Activated T-cell treated with anti-CD3 and anti-CD28 coated beads, Interleukin-2, amount 50 U/mL, for 4 hours (primary cell): ENCODE data around the gene KRT26. TPM values are rescaled to one million over a fixed set of nuclear protein-coding genes. Genes with fewer than 3 reads are reported as not detected.

Source experiments
- ATAC-seq, 2 donors: fragments of 200-7000 bp; cut with Tn5 transposase; one replicate each; pipeline ENCODE4 v1.10.0; 2021
- DNase-seq: peaks from one replicate; pipeline ENCODE4 v3.0.0-alpha.2; 2020
- H3K27me3 Mint-ChIP-seq: one replicate; pipeline ENCODE4 v1.8.0; 2021; ENCODE audit warnings: low read depth, mixed read lengths
- H3K36me3 Mint-ChIP-seq: one replicate; pipeline ENCODE4 v1.8.0; 2022; ENCODE audit warnings: mixed read lengths; ENCODE audit not compliant: insufficient read depth
- H3K4me1 Mint-ChIP-seq: one replicate; pipeline ENCODE4 v1.8.0; 2021; ENCODE audit warnings: low read depth, mixed read lengths
- H3K4me3 Mint-ChIP-seq: one replicate; pipeline ENCODE4 v1.8.0; 2021; ENCODE audit warnings: mild to moderate bottlenecking, moderate library complexity, mixed read lengths
- H3K9me3 Mint-ChIP-seq: one replicate; pipeline ENCODE4 v1.8.0; 2021; ENCODE audit warnings: mixed read lengths
- total RNA-seq, 3 donors: library from RNA; stranded (reverse); gene quantifications; one replicate each; pipeline ENCODE4 v1.2.1, GENCODE V29; 2021

Gene KRT26
- total RNA-seq, 3 donors from 2014 or later, result not detected

GRCh38 chr17:40806131-40806530, 34.1 kb upstream of the KRT26 start:
- peaks cover 59% of the 10 kb centered on the region for H3K27me3 Mint-ChIP-seq
- peaks cover 3% of the 10 kb centered on the region for H3K4me1 Mint-ChIP-seq
- H3K36me3 Mint-ChIP-seq, result no peaks in the 10 kb centered on the region
- no peak overlapping the region for H3K4me3 Mint-ChIP-seq
- H3K9me3 Mint-ChIP-seq, result no peaks in the 10 kb centered on the region
- ATAC-seq, result no peak
- no peak for DNase-seq

- no peak overlapping the region for H3K4me3 Mint-ChIP-seq
- peaks cover 49% of the 10 kb centered on the region for H3K27me3 Mint-ChIP-seq
- ATAC-seq, result peak; percentile 89 to 96
- H3K9me3 Mint-ChIP-seq, result no peaks in the 10 kb centered on the region
- H3K4me1 Mint-ChIP-seq, result peaks cover 3% of the 10 kb centered on the region
- DNase-seq, result peak; percentile 70
- no peaks in the 10 kb centered on the region for H3K36me3 Mint-ChIP-seq
These were observed 31.6 kb upstream of the KRT26 start for GRCh38 chr17:40803617-40804082.

- Mint-ChIP-seq H3K4me1 (peaks cover 3% of the 10 kb centered on the region), H3K27me3 (peaks cover 40% of the 10 kb centered on the region), H3K36me3 (no peaks in the 10 kb centered on the region), H3K4me3 (no peak overlapping the region), H3K9me3 (no peaks in the 10 kb centered on the region)
- no peak for ATAC-seq
- no peak for DNase-seq
These were observed 29.2 kb upstream of the KRT26 start for GRCh38 chr17:40801157-40801556.

GRCh38 chr17:40800381-40800780, 28.4 kb upstream of the KRT26 start:
- H3K36me3 Mint-ChIP-seq, result no peaks in the 10 kb centered on the region
- H3K4me3 Mint-ChIP-seq, result no peak overlapping the region
- DNase-seq, result no peak
- H3K4me1 Mint-ChIP-seq, result peaks cover 3% of the 10 kb centered on the region
- no peaks in the 10 kb centered on the region for H3K9me3 Mint-ChIP-seq
- ATAC-seq, result no peak
- peaks cover 39% of the 10 kb centered on the region for H3K27me3 Mint-ChIP-seq

- H3K4me1 Mint-ChIP-seq, result peaks cover 3% of the 10 kb centered on the region
- no peak within 1 kb of the TSS for H3K4me3 Mint-ChIP-seq
- no peaks in the 10 kb centered on the region for H3K9me3 Mint-ChIP-seq
- no peaks in the 10 kb centered on the region for H3K36me3 Mint-ChIP-seq
- peaks cover 38% of the 10 kb centered on the region for H3K27me3 Mint-ChIP-seq
- ATAC-seq, result no peak
- DNase-seq, result no peak
These were observed 27.9 kb upstream of the KRT26 start, which contains the start of gene KRT28 for GRCh38 chr17:40799859-40800258. Gene KRT28, minus strand, starts transcription at chr17:40799959. Its CDS starts 66 bp downstream, at chr17:40799893.

GRCh38 chr17:40796846-40797245, 24.8 kb upstream of the KRT26 start:
- Mint-ChIP-seq H3K36me3 (no peaks in the 10 kb centered on the region), H3K4me3 (no peak overlapping the region), H3K4me1 (no peaks in the 10 kb centered on the region), H3K9me3 (no peaks in the 10 kb centered on the region), H3K27me3 (peaks cover 33% of the 10 kb centered on the region)
- DNase-seq, result no peak
- ATAC-seq, result no peak

GRCh38 chr17:40795019-40795667, 23.1 kb upstream of the KRT26 start:
- peaks cover 33% of the 10 kb centered on the region for H3K27me3 Mint-ChIP-seq
- DNase-seq (no peak), ATAC-seq (no peak)
- no peaks in the 10 kb centered on the region for H3K4me1 Mint-ChIP-seq
- H3K4me3 Mint-ChIP-seq, result no peak overlapping the region
- H3K9me3 Mint-ChIP-seq, result no peaks in the 10 kb centered on the region
- no peaks in the 10 kb centered on the region for H3K36me3 Mint-ChIP-seq

GRCh38 chr17:40794466-40794865, 22.5 kb upstream of the KRT26 start:
- DNase-seq, result no peak
- Mint-ChIP-seq H3K9me3 (no peaks in the 10 kb centered on the region), H3K27me3 (peaks cover 30% of the 10 kb centered on the region), H3K4me3 (no peak overlapping the region), H3K36me3 (no peaks in the 10 kb centered on the region), H3K4me1 (no peaks in the 10 kb centered on the region)
- no peak for ATAC-seq

GRCh38 chr17:40793832-40794231, 21.8 kb upstream of the KRT26 start:
- DNase-seq, result no peak
- peaks cover 26% of the 10 kb centered on the region for H3K27me3 Mint-ChIP-seq
- H3K9me3 Mint-ChIP-seq, result no peaks in the 10 kb centered on the region
- no peaks in the 10 kb centered on the region for H3K36me3 Mint-ChIP-seq
- no peak overlapping the region for H3K4me3 Mint-ChIP-seq
- H3K4me1 Mint-ChIP-seq, result no peaks in the 10 kb centered on the region
- no peak for ATAC-seq

- H3K9me3 Mint-ChIP-seq, result no peaks in the 10 kb centered on the region
- no peaks in the 10 kb centered on the region for H3K36me3 Mint-ChIP-seq
- DNase-seq (no peak), ATAC-seq (no peak)
- no peak overlapping the region for H3K4me3 Mint-ChIP-seq
- no peaks in the 10 kb centered on the region for H3K4me1 Mint-ChIP-seq
- peaks cover 24% of the 10 kb centered on the region for H3K27me3 Mint-ChIP-seq
These were observed 19.9 kb upstream of the KRT26 start for GRCh38 chr17:40791787-40792436.

GRCh38 chr17:40791111-40791510, 19.1 kb upstream of the KRT26 start:
- ATAC-seq (no peak), DNase-seq (no peak)
- H3K9me3 Mint-ChIP-seq, result no peaks in the 10 kb centered on the region
- H3K4me3 Mint-ChIP-seq, result no peak overlapping the region
- H3K4me1 Mint-ChIP-seq, result no peaks in the 10 kb centered on the region
- H3K27me3 Mint-ChIP-seq, result peaks cover 22% of the 10 kb centered on the region
- H3K36me3 Mint-ChIP-seq, result no peaks in the 10 kb centered on the region

GRCh38 chr17:40782450-40782849, 10.4 kb upstream of the KRT26 start, which contains the start of gene KRT27:
Gene KRT27, minus strand, starts transcription at chr17:40782550. Its CDS starts 57 bp downstream, at chr17:40782493.
- ATAC-seq (no peak), DNase-seq (no peak)
- no peaks in the 10 kb centered on the region for H3K36me3 Mint-ChIP-seq
- peaks cover 4% of the 10 kb centered on the region for H3K4me1 Mint-ChIP-seq
- peaks cover 53% of the 10 kb centered on the region for H3K27me3 Mint-ChIP-seq
- no peaks in the 10 kb centered on the region for H3K9me3 Mint-ChIP-seq
- H3K4me3 Mint-ChIP-seq, result no peak within 1 kb of the TSS

- DNase-seq (no peak), ATAC-seq (peak; percentile 48 to 58)
- H3K9me3 Mint-ChIP-seq, result no peaks in the 10 kb centered on the region
- peaks cover 4% of the 10 kb centered on the region for H3K4me1 Mint-ChIP-seq
- peaks cover 67% of the 10 kb centered on the region for H3K27me3 Mint-ChIP-seq
- no peaks in the 10 kb centered on the region for H3K36me3 Mint-ChIP-seq
- peak overlapping the region; percentile 56 for H3K4me3 Mint-ChIP-seq
These were observed 7.3 kb upstream of the KRT26 start for GRCh38 chr17:40779181-40779909.

- DNase-seq, result no peak
- Mint-ChIP-seq H3K27me3 (peaks cover 67% of the 10 kb centered on the region), H3K36me3 (no peaks in the 10 kb centered on the region), H3K9me3 (no peaks in the 10 kb centered on the region), H3K4me1 (peaks cover 4% of the 10 kb centered on the region), H3K4me3 (no peak overlapping the region)
- no peak for ATAC-seq
These were observed 6.5 kb upstream of the KRT26 start for GRCh38 chr17:40778461-40778860.
